HEK293 (cell line): ENCODE results near the gene ORC4.

Experiments used
- CTCF ChIA-PET: fragments of 350-600 bp; formaldehyde crosslinking; extraction: SDS; loops from one replicate; lab custom pipeline; 2021; ENCODE audit warnings: antibody characterized with exemption; lab: Yijun Ruan, JAX
- POLR2A ChIA-PET: fragments of 300-600 bp; formaldehyde crosslinking; extraction: SDS; loops from one replicate; lab custom pipeline; 2020; ENCODE audit warnings: antibody characterized with exemption, inconsistent platforms; lab: Yijun Ruan, JAX
- H3K27ac ChIP-seq: fragments of 200-500 bp; sonication (Bioruptor generic); 2 replicates; pipeline ENCODE4 v1.5.1; 2014; ENCODE audit warnings: low read depth, low read length, control low read depth, inconsistent platforms; ENCODE audit errors: extremely low read depth
- H3K36me3 ChIP-seq, 2 experiments: fragments of 200-500 bp in 1 of 2; sonication (Bioruptor generic) in 1 of 2; 1 replicate in 1 of 2; 2 replicates in 1 of 2; pipeline ENCODE4 v1.5.1; 2014 to 2017; ENCODE audit warnings: inconsistent platforms in 2 of 2, low read length in 2 of 2; ENCODE audit not compliant: control insufficient read depth in 2 of 2, insufficient read depth in 1 of 2
- H3K4me1 ChIP-seq: fragments of 200-500 bp; sonication (Bioruptor generic); 2 replicates; pipeline ENCODE4 v1.5.1; 2014; ENCODE audit warnings: mild to moderate bottlenecking, low read length, inconsistent platforms; ENCODE audit not compliant: control insufficient read depth, insufficient read depth
- H3K4me3 ChIP-seq: 2 replicates; pipeline ENCODE4 v1.5.1; 2011; ENCODE audit warnings: low read depth, mild to moderate bottlenecking, control low read depth, low read length, moderate library complexity
- H3K9me3 ChIP-seq: fragments of 200-500 bp; sonication (Bioruptor generic); 2 replicates; pipeline ENCODE4 v1.5.1; 2014; ENCODE audit warnings: low read depth, low read length, inconsistent platforms; ENCODE audit not compliant: control insufficient read depth, insufficient read depth
- KLF1 ChIP-seq: fragments of 450-650 bp; formaldehyde crosslinking; IDR thresholded peaks from 2 replicates; pipeline ENCODE4 v1.5.1; 2016; ENCODE audit warnings: missing biosample characterization, missing genetic modification characterization
- KLF7 ChIP-seq: fragments of 450-650 bp; formaldehyde crosslinking; IDR thresholded peaks from 2 replicates; pipeline ENCODE4 v1.5.1; 2016; ENCODE audit warnings: missing biosample characterization, missing genetic modification characterization, borderline replicate concordance
- MEIS1 ChIP-seq: sonication (generic); formaldehyde crosslinking; IDR thresholded peaks from 2 replicates; pipeline ENCODE4 v1.8.1; 2022; ENCODE audit warnings: missing genetic modification reagents, mild to moderate bottlenecking, borderline replicate concordance
- ZNF202 ChIP-seq: fragments of 450-650 bp; formaldehyde crosslinking; IDR thresholded peaks from 2 replicates; pipeline ENCODE4 v1.5.1; 2016; ENCODE audit warnings: missing biosample characterization, missing genetic modification characterization, borderline replicate concordance
- ZNF214 ChIP-seq: fragments of 450-650 bp; formaldehyde crosslinking; IDR thresholded peaks from 2 replicates; pipeline ENCODE4 v1.5.1; 2017; ENCODE audit warnings: missing biosample characterization, mild to moderate bottlenecking, missing genetic modification characterization, borderline replicate concordance
- ZNF221 ChIP-seq: fragments of 450-650 bp; formaldehyde crosslinking; IDR thresholded peaks from 2 replicates; pipeline ENCODE4 v1.5.1; 2017; ENCODE audit warnings: missing biosample characterization, missing genetic modification characterization, borderline replicate concordance
- ZNF501 ChIP-seq: fragments of 450-650 bp; formaldehyde crosslinking; IDR thresholded peaks from 2 replicates; pipeline ENCODE4 v1.5.1; 2016; ENCODE audit warnings: missing biosample characterization, missing genetic modification characterization
- ZNF521 ChIP-seq: fragments of 450-650 bp; formaldehyde crosslinking; IDR thresholded peaks from 2 replicates; pipeline ENCODE4 v1.5.1; 2017; ENCODE audit warnings: missing biosample characterization, mild to moderate bottlenecking, missing genetic modification characterization
- ZNF544 ChIP-seq: fragments of 450-650 bp; formaldehyde crosslinking; IDR thresholded peaks from 2 replicates; pipeline ENCODE4 v1.5.0; 2017; ENCODE audit warnings: missing biosample characterization, missing genetic modification characterization
- ZNF571 ChIP-seq: fragments of 450-650 bp; formaldehyde crosslinking; IDR thresholded peaks from 2 replicates; pipeline ENCODE4 v1.5.0; 2017; ENCODE audit warnings: missing biosample characterization, missing genetic modification characterization
- ZNF626 ChIP-seq: fragments of 450-650 bp; sonication (Bioruptor Pico); formaldehyde crosslinking; IDR thresholded peaks from 2 replicates; pipeline ENCODE4 v1.5.1; 2018; ENCODE audit warnings: missing biosample characterization, missing genetic modification characterization, inconsistent platforms
- ZNF658 ChIP-seq: fragments of 450-650 bp; formaldehyde crosslinking; IDR thresholded peaks from 2 replicates; pipeline ENCODE4; 2016; ENCODE audit warnings: missing biosample characterization, missing genetic modification characterization
- ZNF747 ChIP-seq: fragments of 450-650 bp; formaldehyde crosslinking; IDR thresholded peaks from 2 replicates; pipeline ENCODE4 v1.5.1; 2016; ENCODE audit warnings: missing biosample characterization, missing genetic modification characterization
- ZNF830 ChIP-seq: fragments of 450-650 bp; IDR thresholded peaks from 2 replicates; pipeline ENCODE4 v1.5.0; 2018; ENCODE audit warnings: missing biosample characterization, missing genetic modification characterization, low read depth, mild to moderate bottlenecking, moderate library complexity
- ZNF843 ChIP-seq: fragments of 450-650 bp; formaldehyde crosslinking; IDR thresholded peaks from 2 replicates; pipeline ENCODE4 v1.5.1; 2016; ENCODE audit warnings: missing biosample characterization, missing genetic modification characterization
- TF ChIP-seq, protein P1 (sequence below): fragments of 450-650 bp; formaldehyde crosslinking; IDR thresholded peaks from 2 replicates; pipeline ENCODE4 v1.5.1; 2016; ENCODE audit warnings: missing biosample characterization, missing genetic modification characterization
- TF ChIP-seq, protein P2 (sequence below): fragments of 450-650 bp; formaldehyde crosslinking; IDR thresholded peaks from 2 replicates; pipeline ENCODE4 v1.5.1; 2016; ENCODE audit warnings: missing biosample characterization, missing genetic modification characterization
- TF ChIP-seq, protein P3 (sequence below): fragments of 450-650 bp; formaldehyde crosslinking; IDR thresholded peaks from 2 replicates; pipeline ENCODE4 v1.5.1; 2016; ENCODE audit warnings: missing biosample characterization, missing genetic modification characterization

The ORC4 gene

DNA sequence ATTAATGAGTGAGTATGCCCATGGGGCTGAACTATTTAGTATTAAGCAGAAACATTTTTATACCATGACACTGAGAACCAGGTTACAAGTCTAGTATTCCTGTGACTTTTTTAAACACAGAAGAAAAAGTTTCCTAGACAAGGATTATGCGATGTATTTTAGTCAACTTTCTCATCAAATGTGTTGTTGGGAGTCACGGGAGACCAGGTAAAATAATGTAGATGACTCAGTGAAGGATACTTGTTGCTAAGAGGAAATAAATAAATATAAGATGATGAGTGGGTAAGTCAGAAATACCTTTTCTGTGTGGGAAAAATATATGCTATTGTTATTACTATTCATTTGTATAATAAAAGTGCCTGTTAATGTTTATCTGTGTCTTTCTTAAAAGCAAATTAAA, 23.8 kb upstream of the ORC4 start:
- peaks cover 0 to 5% of the 10 kb centered on the region in 2 experiments; a peak in 1 of 3 replicates for H3K36me3 ChIP-seq
- H3K9me3 ChIP-seq, result no peaks in the 10 kb centered on the region
- H3K4me1 ChIP-seq, result peaks cover 3% of the 10 kb centered on the region
- no peak for TF ChIP-seq ZNF830 (tag by site-specific recombination)
- TF ChIP-seq ZNF214 (tag by site-specific recombination), result no peak
- ChIA-PET POLR2A (no interaction called here), CTCF (no interaction called here)
- no peak overlapping the region for H3K4me3 ChIP-seq
- no peak overlapping the region for H3K27ac ChIP-seq

DNA sequence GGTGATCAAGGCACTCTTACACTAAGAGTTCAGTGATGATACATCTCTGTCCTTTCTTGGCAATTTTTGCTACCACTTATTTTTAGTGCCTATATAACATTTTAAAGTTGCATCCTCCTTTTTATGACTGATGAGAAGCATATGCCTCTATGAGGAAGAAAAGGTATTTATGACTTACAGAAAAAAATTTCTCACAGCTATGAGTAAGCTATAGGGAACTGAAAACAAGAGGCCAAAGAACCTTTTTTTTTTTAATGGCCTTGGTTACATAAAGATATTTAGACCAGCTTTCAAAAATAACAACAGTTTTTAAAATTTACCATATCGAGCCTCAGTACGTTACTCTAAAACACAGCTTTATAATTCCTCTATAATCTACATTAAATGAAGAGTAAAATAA, 21.7 kb upstream of the ORC4 start:
- no peaks in the 10 kb centered on the region for H3K9me3 ChIP-seq
- POLR2A ChIA-PET, result no interaction called here
- peaks cover 0 to 5% of the 10 kb centered on the region in 2 experiments; a peak in 1 of 3 replicates for H3K36me3 ChIP-seq
- TF ChIP-seq ZNF626 (tag by site-specific recombination), result no peak
- no peak for TF ChIP-seq ZNF843 (tag by site-specific recombination)
- TF ChIP-seq ZNF214 (tag by site-specific recombination), result no peak
- TF ChIP-seq, all 188 proteins: peak for 0
- CTCF ChIA-PET, result no interaction called here
- no peak overlapping the region for H3K4me3 ChIP-seq
- peaks cover 3% of the 10 kb centered on the region; the same call in 1 of the 2 replicates for H3K4me1 ChIP-seq
- H3K27ac ChIP-seq, result no peak overlapping the region

DNA sequence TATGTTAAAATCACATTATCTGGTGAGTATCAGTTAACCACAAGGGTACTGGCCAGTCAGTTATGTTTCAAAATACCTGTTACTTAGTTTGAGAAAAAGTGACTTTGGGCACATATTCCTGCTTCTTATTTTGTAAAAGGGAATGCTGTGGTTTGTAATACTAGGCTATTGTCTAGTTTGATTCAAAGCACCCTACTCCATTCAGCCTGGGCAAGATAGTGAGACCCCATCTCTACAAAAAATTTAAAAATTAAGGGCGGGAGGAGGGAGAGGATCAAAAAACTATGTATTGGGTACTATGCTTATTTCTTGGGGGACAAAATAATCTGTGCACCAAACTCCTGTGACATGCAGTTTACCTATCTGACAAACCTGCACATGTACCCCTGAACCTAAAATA, 19.2 kb upstream of the ORC4 start:
- peaks cover 0 to 5% of the 10 kb centered on the region in 2 experiments; a peak in 2 of 3 replicates for H3K36me3 ChIP-seq
- TF ChIP-seq ZNF658 (tag by site-specific recombination), result no peak
- TF ChIP-seq, protein P1, sequence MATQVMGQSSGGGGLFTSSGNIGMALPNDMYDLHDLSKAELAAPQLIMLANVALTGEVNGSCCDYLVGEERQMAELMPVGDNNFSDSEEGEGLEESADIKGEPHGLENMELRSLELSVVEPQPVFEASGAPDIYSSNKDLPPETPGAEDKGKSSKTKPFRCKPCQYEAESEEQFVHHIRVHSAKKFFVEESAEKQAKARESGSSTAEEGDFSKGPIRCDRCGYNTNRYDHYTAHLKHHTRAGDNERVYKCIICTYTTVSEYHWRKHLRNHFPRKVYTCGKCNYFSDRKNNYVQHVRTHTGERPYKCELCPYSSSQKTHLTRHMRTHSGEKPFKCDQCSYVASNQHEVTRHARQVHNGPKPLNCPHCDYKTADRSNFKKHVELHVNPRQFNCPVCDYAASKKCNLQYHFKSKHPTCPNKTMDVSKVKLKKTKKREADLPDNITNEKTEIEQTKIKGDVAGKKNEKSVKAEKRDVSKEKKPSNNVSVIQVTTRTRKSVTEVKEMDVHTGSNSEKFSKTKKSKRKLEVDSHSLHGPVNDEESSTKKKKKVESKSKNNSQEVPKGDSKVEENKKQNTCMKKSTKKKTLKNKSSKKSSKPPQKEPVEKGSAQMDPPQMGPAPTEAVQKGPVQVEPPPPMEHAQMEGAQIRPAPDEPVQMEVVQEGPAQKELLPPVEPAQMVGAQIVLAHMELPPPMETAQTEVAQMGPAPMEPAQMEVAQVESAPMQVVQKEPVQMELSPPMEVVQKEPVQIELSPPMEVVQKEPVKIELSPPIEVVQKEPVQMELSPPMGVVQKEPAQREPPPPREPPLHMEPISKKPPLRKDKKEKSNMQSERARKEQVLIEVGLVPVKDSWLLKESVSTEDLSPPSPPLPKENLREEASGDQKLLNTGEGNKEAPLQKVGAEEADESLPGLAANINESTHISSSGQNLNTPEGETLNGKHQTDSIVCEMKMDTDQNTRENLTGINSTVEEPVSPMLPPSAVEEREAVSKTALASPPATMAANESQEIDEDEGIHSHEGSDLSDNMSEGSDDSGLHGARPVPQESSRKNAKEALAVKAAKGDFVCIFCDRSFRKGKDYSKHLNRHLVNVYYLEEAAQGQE (tag by site-specific recombination), result no peak
- TF ChIP-seq ZNF202 (tag by site-specific recombination), result no peak
- no peak for TF ChIP-seq ZNF571
- TF ChIP-seq, protein P2, sequence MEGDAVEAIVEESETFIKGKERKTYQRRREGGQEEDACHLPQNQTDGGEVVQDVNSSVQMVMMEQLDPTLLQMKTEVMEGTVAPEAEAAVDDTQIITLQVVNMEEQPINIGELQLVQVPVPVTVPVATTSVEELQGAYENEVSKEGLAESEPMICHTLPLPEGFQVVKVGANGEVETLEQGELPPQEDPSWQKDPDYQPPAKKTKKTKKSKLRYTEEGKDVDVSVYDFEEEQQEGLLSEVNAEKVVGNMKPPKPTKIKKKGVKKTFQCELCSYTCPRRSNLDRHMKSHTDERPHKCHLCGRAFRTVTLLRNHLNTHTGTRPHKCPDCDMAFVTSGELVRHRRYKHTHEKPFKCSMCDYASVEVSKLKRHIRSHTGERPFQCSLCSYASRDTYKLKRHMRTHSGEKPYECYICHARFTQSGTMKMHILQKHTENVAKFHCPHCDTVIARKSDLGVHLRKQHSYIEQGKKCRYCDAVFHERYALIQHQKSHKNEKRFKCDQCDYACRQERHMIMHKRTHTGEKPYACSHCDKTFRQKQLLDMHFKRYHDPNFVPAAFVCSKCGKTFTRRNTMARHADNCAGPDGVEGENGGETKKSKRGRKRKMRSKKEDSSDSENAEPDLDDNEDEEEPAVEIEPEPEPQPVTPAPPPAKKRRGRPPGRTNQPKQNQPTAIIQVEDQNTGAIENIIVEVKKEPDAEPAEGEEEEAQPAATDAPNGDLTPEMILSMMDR (tag by site-specific recombination), result no peak
- no peak for TF ChIP-seq ZNF221
- no peak for TF ChIP-seq MEIS1 (CRISPR knock-in tag)
- TF ChIP-seq, protein P3, sequence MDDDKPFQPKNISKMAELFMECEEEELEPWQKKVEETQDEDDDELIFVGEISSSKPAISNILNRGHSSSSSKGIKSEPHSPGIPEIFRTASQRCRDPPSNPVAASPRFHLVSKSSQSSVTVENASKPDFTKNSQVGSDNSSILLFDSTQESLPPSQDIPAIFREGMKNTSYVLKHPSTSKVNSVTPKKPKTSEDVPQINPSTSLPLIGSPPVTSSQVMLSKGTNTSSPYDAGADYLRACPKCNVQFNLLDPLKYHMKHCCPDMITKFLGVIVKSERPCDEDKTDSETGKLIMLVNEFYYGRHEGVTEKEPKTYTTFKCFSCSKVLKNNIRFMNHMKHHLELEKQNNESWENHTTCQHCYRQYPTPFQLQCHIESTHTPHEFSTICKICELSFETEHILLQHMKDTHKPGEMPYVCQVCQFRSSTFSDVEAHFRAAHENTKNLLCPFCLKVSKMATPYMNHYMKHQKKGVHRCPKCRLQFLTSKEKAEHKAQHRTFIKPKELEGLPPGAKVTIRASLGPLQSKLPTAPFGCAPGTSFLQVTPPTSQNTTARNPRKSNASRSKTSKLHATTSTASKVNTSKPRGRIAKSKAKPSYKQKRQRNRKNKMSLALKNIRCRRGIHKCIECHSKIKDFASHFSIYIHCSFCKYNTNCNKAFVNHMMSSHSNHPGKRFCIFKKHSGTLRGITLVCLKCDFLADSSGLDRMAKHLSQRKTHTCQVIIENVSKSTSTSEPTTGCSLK (tag by site-specific recombination), result no peak
- no peak for TF ChIP-seq ZNF521 (tag by site-specific recombination)
- TF ChIP-seq ZNF501, result no peak
- TF ChIP-seq ZNF544 (tag by site-specific recombination), result no peak
- TF ChIP-seq KLF7 (tag by site-specific recombination), result no peak
- no peak for TF ChIP-seq ZNF747 (tag by site-specific recombination)
- TF ChIP-seq KLF1, result no peak
- TF ChIP-seq, all 188 proteins: peak for 0
- Histone ChIP-seq H3K4me3 (no peak overlapping the region), H3K27ac (no peak overlapping the region), H3K4me1 (no peaks in the 10 kb centered on the region), H3K9me3 (no peaks in the 10 kb centered on the region)
- POLR2A ChIA-PET, result no interaction called here
- CTCF ChIA-PET, result interaction anchor here (0.7 kb wide), 1 partner anchor 116 kb away, joined by 3 read pairs; no protein-coding TSS in a partner anchor
